ENCODE data around the gene ZNF888. TPM values are rescaled to one million over a fixed set of nuclear protein-coding genes. Genes with fewer than 3 reads are reported as not detected.

The ZNF888 gene
- total RNA-seq (1 to 10 TPM; 3.4 to 5.4 TPM), polyA plus RNA-seq (ENCODE audit: insufficient read length in 2 of 2) (1 to 10 TPM; 2.3 to 3.1 TPM)
- long read RNA-seq, donor 1 = 0 reads
- long read RNA-seq, donor 2 = 0 reads
- long read RNA-seq, donor 3 = 0 reads
- long read RNA-seq, donor 4 = 0 reads

DNA sequence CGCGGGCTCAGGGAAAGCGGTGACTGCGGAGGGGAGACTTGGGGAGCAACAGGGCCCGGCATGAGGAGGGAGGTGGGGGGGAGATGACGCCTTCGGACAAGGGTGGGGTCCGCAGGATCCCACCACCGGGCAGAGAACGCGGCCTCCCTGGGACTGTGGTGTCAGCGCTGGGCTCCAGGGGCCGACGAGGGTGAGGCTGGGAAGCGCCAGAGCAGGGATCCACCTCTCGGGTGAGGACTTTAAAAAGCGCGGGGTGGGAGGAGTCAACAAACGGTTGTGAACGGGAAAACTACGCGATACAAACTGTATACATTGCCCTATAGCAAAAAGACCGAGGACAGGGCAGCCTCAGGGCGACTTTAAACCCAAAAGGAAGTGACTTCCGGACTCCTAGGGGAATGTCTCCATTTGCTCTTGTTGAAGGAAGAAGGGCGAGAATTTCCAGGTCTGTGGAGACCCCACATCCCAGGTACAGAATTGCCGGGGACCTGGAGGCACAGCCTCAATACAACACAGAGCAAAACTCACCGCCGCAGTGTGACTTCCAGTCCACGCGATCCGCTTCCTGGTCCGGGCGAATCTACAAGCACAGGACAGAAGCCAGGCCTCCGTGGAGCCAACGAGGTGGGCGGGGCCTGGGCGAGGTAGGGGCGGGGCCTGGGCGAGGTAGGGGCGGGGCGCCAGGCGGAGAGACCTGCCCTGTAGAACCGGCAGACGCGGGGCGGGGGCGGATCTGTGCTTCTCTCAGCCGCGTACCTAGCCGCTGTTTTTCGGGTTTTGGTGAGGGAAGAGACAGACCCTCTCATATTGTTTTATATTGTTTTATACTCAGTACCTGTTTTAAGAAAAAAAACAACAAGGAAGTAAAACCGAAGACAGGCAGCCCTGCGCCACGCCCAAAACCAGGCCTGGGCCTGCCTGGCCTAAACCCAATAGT, at the start of gene ZNF888:
ZNF888 (minus strand) TSS at position 588 of the 937 bp plus-strand sequence. CDS start 5,555 bp downstream, outside the sequence.
- H3K27ac ChIP-seq (ENCODE audit: low read depth, low read length) = peak within 1 kb of the TSS; percentile 65
- WGBS (ENCODE audit: insufficient coverage) = 0% methylated on average over 31 of the region's 55 CpGs
- H3K36me3 ChIP-seq (ENCODE audit: control insufficient read depth, insufficient read depth, low read length) = no peaks in the 10 kb centered on the region
- peak in 4 of 6 donors; percentile 35 to 88 (median 70) for DNase-seq (ENCODE audit: low read depth in 4 of 6, low spot score in 6 of 6)
- H3K4me3 ChIP-seq (ENCODE audit: low read depth, low read length) = peak within 1 kb of the TSS; percentile 67
- H3K9me3 ChIP-seq (ENCODE audit: control insufficient read depth, insufficient read depth, low read length) = no peaks in the 10 kb centered on the region
- no peaks in the 10 kb centered on the region for H3K27me3 ChIP-seq (ENCODE audit: control insufficient read depth, insufficient read depth, low read length)
- peaks cover 15% of the 10 kb centered on the region for H3K4me1 ChIP-seq (ENCODE audit: control insufficient read depth, insufficient read depth, low read length)

GRCh38 chr19:52967772-52968171, 44.5 kb upstream of the ZNF888 start:
- H3K9me3 ChIP-seq (ENCODE audit: control insufficient read depth, insufficient read depth, low read length) = peaks cover 1% of the 10 kb centered on the region
- H3K27ac ChIP-seq (ENCODE audit: low read depth, low read length) = no peak overlapping the region
- no peak overlapping the region for H3K4me3 ChIP-seq (ENCODE audit: low read depth, low read length)
- no CpG with 5 or more reads among the region's 2 CpGs for WGBS (ENCODE audit: insufficient coverage)
- H3K4me1 ChIP-seq (ENCODE audit: control insufficient read depth, insufficient read depth, low read length) = peaks cover 6% of the 10 kb centered on the region
- DNase-seq (ENCODE audit: low read depth in 4 of 6, low spot score in 6 of 6) = no peak
- H3K36me3 ChIP-seq (ENCODE audit: control insufficient read depth, insufficient read depth, low read length) = no peaks in the 10 kb centered on the region
- H3K27me3 ChIP-seq (ENCODE audit: control insufficient read depth, insufficient read depth, low read length) = no peaks in the 10 kb centered on the region

- Histone ChIP-seq H3K4me1 (ENCODE audit: control insufficient read depth, insufficient read depth, low read length) (peaks cover 12% of the 10 kb centered on the region), H3K27ac (ENCODE audit: low read depth, low read length) (peak overlapping the region; percentile 78), H3K27me3 (ENCODE audit: control insufficient read depth, insufficient read depth, low read length) (no peaks in the 10 kb centered on the region), H3K36me3 (ENCODE audit: control insufficient read depth, insufficient read depth, low read length) (no peaks in the 10 kb centered on the region), H3K4me3 (ENCODE audit: low read depth, low read length) (peak overlapping the region; percentile 74), H3K9me3 (ENCODE audit: control insufficient read depth, insufficient read depth, low read length) (peaks cover 1% of the 10 kb centered on the region)
- WGBS (ENCODE audit: insufficient coverage) = 0% methylated on average over 10 of the region's 12 CpGs
- peak in 2 of 6 donors; percentile 31 to 50 for DNase-seq (ENCODE audit: low read depth in 4 of 6, low spot score in 6 of 6)
Measured at GRCh38 chr19:52963247-52963618, 40.0 kb upstream of the ZNF888 start.

DNA sequence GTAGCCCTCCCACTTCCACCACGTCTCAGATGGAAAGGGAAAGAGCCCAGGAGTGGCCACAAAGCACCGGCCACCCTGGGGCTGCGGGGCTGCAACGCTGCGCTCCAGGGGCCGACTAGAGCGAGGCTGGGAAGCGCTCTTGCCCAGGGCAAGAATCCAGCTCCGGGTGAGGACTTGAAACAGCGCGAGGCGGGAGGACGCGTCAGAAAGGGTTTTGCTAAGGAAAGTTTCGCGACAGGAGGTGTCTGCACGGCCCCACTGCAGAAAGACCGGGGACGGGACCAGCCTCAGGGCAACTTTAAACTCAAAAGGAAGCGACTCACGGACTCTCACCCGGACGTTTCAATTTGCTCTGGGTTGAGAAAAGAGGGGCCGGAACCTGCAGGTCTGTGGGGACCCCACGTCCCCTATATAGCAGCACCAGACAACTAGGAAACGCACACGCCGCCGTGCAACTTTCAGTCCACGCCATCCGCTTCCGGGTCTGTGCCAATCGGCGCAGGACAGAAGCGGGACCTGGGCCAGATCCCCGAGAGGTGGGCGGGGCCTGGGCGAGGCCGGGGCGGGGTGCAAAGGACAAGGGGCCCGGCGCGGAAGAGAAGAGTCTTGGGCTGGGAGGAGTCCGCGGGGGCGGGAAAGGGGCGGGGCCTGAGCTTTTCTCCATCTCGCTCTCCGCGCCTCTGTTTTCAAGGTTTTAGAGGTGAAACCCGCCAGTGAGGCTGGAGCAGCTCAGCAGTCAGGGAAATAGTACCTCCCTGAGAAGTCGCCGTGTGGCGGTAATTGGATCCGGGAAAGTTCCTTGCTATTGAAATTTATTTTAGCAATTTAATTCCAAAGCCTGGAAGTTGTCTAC, 39.4 kb upstream of the ZNF888 start, which contains the start of gene ZNF816:
ZNF816 (minus strand) TSS at position 488 of the 853 bp plus-strand sequence. CDS start 6,792 bp downstream, outside the sequence.
- Histone ChIP-seq H3K27me3 (ENCODE audit: control insufficient read depth, insufficient read depth, low read length) (no peaks in the 10 kb centered on the region), H3K4me3 (ENCODE audit: low read depth, low read length) (peak within 1 kb of the TSS; percentile 74), H3K4me1 (ENCODE audit: control insufficient read depth, insufficient read depth, low read length) (peaks cover 12% of the 10 kb centered on the region), H3K36me3 (ENCODE audit: control insufficient read depth, insufficient read depth, low read length) (no peaks in the 10 kb centered on the region), H3K9me3 (ENCODE audit: control insufficient read depth, insufficient read depth, low read length) (no peaks in the 10 kb centered on the region), H3K27ac (ENCODE audit: low read depth, low read length) (peak within 1 kb of the TSS; percentile 81)
- under 1% methylated on average over 54 of the region's 55 CpGs for WGBS (ENCODE audit: insufficient coverage)
- DNase-seq (ENCODE audit: low read depth in 4 of 6, low spot score in 6 of 6) = peak; percentile 47 to 95 (median 78)

- 24% methylated on average over 4 of the region's 5 CpGs for WGBS (ENCODE audit: insufficient coverage)
- peak overlapping the region; percentile 81 for H3K27ac ChIP-seq (ENCODE audit: low read depth, low read length)
- H3K4me1 ChIP-seq (ENCODE audit: control insufficient read depth, insufficient read depth, low read length) = peaks cover 12% of the 10 kb centered on the region
- H3K4me3 ChIP-seq (ENCODE audit: low read depth, low read length) = peak overlapping the region; percentile 74
- H3K36me3 ChIP-seq (ENCODE audit: control insufficient read depth, insufficient read depth, low read length) = no peaks in the 10 kb centered on the region
- DNase-seq (ENCODE audit: low read depth in 4 of 6, low spot score in 6 of 6) = peak in 1 of 6 donors; percentile 3
- H3K27me3 ChIP-seq (ENCODE audit: control insufficient read depth, insufficient read depth, low read length) = no peaks in the 10 kb centered on the region
- H3K9me3 ChIP-seq (ENCODE audit: control insufficient read depth, insufficient read depth, low read length) = no peaks in the 10 kb centered on the region
Measured at GRCh38 chr19:52961981-52962380, 38.8 kb upstream of the ZNF888 start.

GRCh38 chr19:52959613-52960295, 36.5 kb upstream of the ZNF888 start:
- 87% methylated on average over 9 of the region's 11 CpGs for WGBS (ENCODE audit: insufficient coverage)
- DNase-seq (ENCODE audit: low read depth in 4 of 6, low spot score in 6 of 6) = no peak

GRCh38 chr19:52957591-52957990, 34.4 kb upstream of the ZNF888 start:
- peaks cover 3% of the 10 kb centered on the region for H3K36me3 ChIP-seq (ENCODE audit: control insufficient read depth, insufficient read depth, low read length)
- no peak overlapping the region for H3K4me3 ChIP-seq (ENCODE audit: low read depth, low read length)
- WGBS (ENCODE audit: insufficient coverage) = 90% methylated on average over 4 of the region's 8 CpGs
- H3K4me1 ChIP-seq (ENCODE audit: control insufficient read depth, insufficient read depth, low read length) = peaks cover 5% of the 10 kb centered on the region
- H3K27ac ChIP-seq (ENCODE audit: low read depth, low read length) = no peak overlapping the region
- no peaks in the 10 kb centered on the region for H3K9me3 ChIP-seq (ENCODE audit: control insufficient read depth, insufficient read depth, low read length)
- DNase-seq (ENCODE audit: low read depth in 4 of 6, low spot score in 6 of 6) = no peak
- no peaks in the 10 kb centered on the region for H3K27me3 ChIP-seq (ENCODE audit: control insufficient read depth, insufficient read depth, low read length)

More at GRCh38 chr19:52959613-52960295, 36.5 kb upstream of the ZNF888 start:
- Histone ChIP-seq H3K36me3 (ENCODE audit: control insufficient read depth, insufficient read depth, low read length) (no peaks in the 10 kb centered on the region), H3K9me3 (ENCODE audit: control insufficient read depth, insufficient read depth, low read length) (no peaks in the 10 kb centered on the region), H3K4me3 (ENCODE audit: low read depth, low read length) (no peak overlapping the region), H3K4me1 (ENCODE audit: control insufficient read depth, insufficient read depth, low read length) (peaks cover 12% of the 10 kb centered on the region), H3K27me3 (ENCODE audit: control insufficient read depth, insufficient read depth, low read length) (no peaks in the 10 kb centered on the region), H3K27ac (ENCODE audit: low read depth, low read length) (no peak overlapping the region)

- Histone ChIP-seq H3K9me3 (ENCODE audit: control insufficient read depth, insufficient read depth, low read length) (no peaks in the 10 kb centered on the region), H3K36me3 (ENCODE audit: control insufficient read depth, insufficient read depth, low read length) (peaks cover 3% of the 10 kb centered on the region), H3K4me1 (ENCODE audit: control insufficient read depth, insufficient read depth, low read length) (no peaks in the 10 kb centered on the region), H3K4me3 (ENCODE audit: low read depth, low read length) (no peak overlapping the region), H3K27ac (ENCODE audit: low read depth, low read length) (no peak overlapping the region), H3K27me3 (ENCODE audit: control insufficient read depth, insufficient read depth, low read length) (no peaks in the 10 kb centered on the region)
- WGBS (ENCODE audit: insufficient coverage) = 97% methylated on average over 9 of the region's 10 CpGs
- no peak for DNase-seq (ENCODE audit: low read depth in 4 of 6, low spot score in 6 of 6)
Measured at GRCh38 chr19:52956917-52957316, 33.7 kb upstream of the ZNF888 start.

GRCh38 chr19:52949422-52949821, 26.2 kb upstream of the ZNF888 start:
- no peak overlapping the region for H3K4me3 ChIP-seq (ENCODE audit: low read depth, low read length)
- peaks cover under 1% of the 10 kb centered on the region for H3K36me3 ChIP-seq (ENCODE audit: control insufficient read depth, insufficient read depth, low read length)
- no peaks in the 10 kb centered on the region for H3K9me3 ChIP-seq (ENCODE audit: control insufficient read depth, insufficient read depth, low read length)
- DNase-seq (ENCODE audit: low read depth in 4 of 6, low spot score in 6 of 6) = no peak
- no CpG with 5 or more reads among the region's 1 CpG for WGBS (ENCODE audit: insufficient coverage)
- no peak overlapping the region for H3K27ac ChIP-seq (ENCODE audit: low read depth, low read length)
- peaks cover 6% of the 10 kb centered on the region for H3K27me3 ChIP-seq (ENCODE audit: control insufficient read depth, insufficient read depth, low read length)
- peaks cover 9% of the 10 kb centered on the region for H3K4me1 ChIP-seq (ENCODE audit: control insufficient read depth, insufficient read depth, low read length)
